KMS-11 (cell line): ENCODE data around the gene CD302.
"Not testable (repeated sequence)": the region's sequence is repeated elsewhere in the genome, so short reads cannot be mapped to it uniquely, and the experiment has no call there.

Experiments
- H2AFZ ChIP-seq: fragments of 200-600 bp; sonication (generic); 2 replicates; pipeline ENCODE4 v1.6.1; 2016; ENCODE audit warnings: antibody characterized with exemption, mixed run types, low read depth
- H3K27ac ChIP-seq: fragments of 200-600 bp; sonication (generic); 2 replicates; pipeline ENCODE4 v1.6.1; 2016; ENCODE audit warnings: mild to moderate bottlenecking, mixed run types
- H3K27me3 ChIP-seq: fragments of 200-600 bp; sonication (generic); 2 replicates; pipeline ENCODE4 v1.6.1; 2017; ENCODE audit warnings: mild to moderate bottlenecking, low read depth, mixed run types, moderate library complexity; ENCODE audit not compliant: insufficient read depth
- H3K36me3 ChIP-seq: fragments of 200-600 bp; sonication (generic); 2 replicates; pipeline ENCODE4 v1.6.1; 2017; ENCODE audit warnings: mild to moderate bottlenecking, mixed run types; ENCODE audit not compliant: insufficient read depth
- H3K4me1 ChIP-seq: fragments of 200-600 bp; sonication (generic); 2 replicates; pipeline ENCODE4 v1.6.1; 2016; ENCODE audit warnings: mild to moderate bottlenecking, low read depth, mixed run types; ENCODE audit not compliant: poor library complexity, severe bottlenecking
- H3K4me2 ChIP-seq: fragments of 200-600 bp; sonication (generic); 2 replicates; pipeline ENCODE4 v1.7.0; 2016; ENCODE audit warnings: mild to moderate bottlenecking, mixed run types
- H3K4me3 ChIP-seq: fragments of 200-600 bp; sonication (generic); IDR thresholded peaks from 2 replicates; pipeline ENCODE4 v1.6.1; 2017; ENCODE audit warnings: low read depth, low read length, mixed read lengths; ENCODE audit not compliant: insufficient read depth
- H3K79me2 ChIP-seq: fragments of 200-600 bp; sonication (generic); 2 replicates; pipeline ENCODE4 v1.6.1; 2016; ENCODE audit warnings: low read depth, mixed run types; ENCODE audit not compliant: insufficient read depth
- H3K9ac ChIP-seq: fragments of 200-600 bp; sonication (generic); 2 replicates; pipeline ENCODE4 v1.6.1; 2016; ENCODE audit warnings: mild to moderate bottlenecking, mixed run types
- H4K20me1 ChIP-seq: fragments of 200-600 bp; sonication (generic); 2 replicates; pipeline ENCODE4 v1.6.1; 2016; ENCODE audit warnings: mild to moderate bottlenecking, mixed run types; ENCODE audit not compliant: insufficient read depth
- CTCF ChIP-seq: fragments of 200-600 bp; sonication (generic); conservative IDR thresholded peaks from 2 replicates; pipeline ENCODE4 v1.6.1; 2017; ENCODE audit warnings: low read depth, mild to moderate bottlenecking, antibody characterized with exemption, low read length, moderate library complexity, mixed read lengths

Gene CD302

GRCh38 chr2:159755014-159755413, 43.0 kb downstream of the CD302 start:
- Histone ChIP-seq H3K4me1 (peaks cover 12% of the 10 kb centered on the region), H3K27ac (no peak overlapping the region), H3K27me3 (no peaks in the 10 kb centered on the region), H3K4me3 (no peak overlapping the region), H3K9ac (no peak overlapping the region), H2AFZ (no peak overlapping the region), H3K36me3 (peaks cover 19% of the 10 kb centered on the region; the same call in 1 of the 2 replicates), H4K20me1 (peaks cover 13% of the 10 kb centered on the region), H3K4me2 (no peak overlapping the region), H3K79me2 (peaks cover 7% of the 10 kb centered on the region; the same call in 1 of the 2 replicates)
- TF ChIP-seq CTCF = no peak

GRCh38 chr2:159753797-159754196, 44.2 kb downstream of the CD302 start:
- Histone ChIP-seq H3K9ac (no peak overlapping the region), H3K4me3 (no peak overlapping the region), H3K4me1 (peaks cover 12% of the 10 kb centered on the region), H3K4me2 (no peak overlapping the region), H2AFZ (no peak overlapping the region), H4K20me1 (peaks cover 13% of the 10 kb centered on the region), H3K27ac (no peak overlapping the region), H3K79me2 (peaks cover 7% of the 10 kb centered on the region; the same call in 1 of the 2 replicates), H3K27me3 (no peaks in the 10 kb centered on the region), H3K36me3 (peaks cover 11% of the 10 kb centered on the region; the same call in 1 of the 2 replicates)
- no peak for TF ChIP-seq CTCF

- Histone ChIP-seq H3K9ac (no peak overlapping the region), H3K27ac (no peak overlapping the region), H3K79me2 (peaks cover 7% of the 10 kb centered on the region; the same call in 1 of the 2 replicates), H4K20me1 (peaks cover 6% of the 10 kb centered on the region; the same call in 1 of the 2 replicates), H3K27me3 (no peaks in the 10 kb centered on the region), H3K4me2 (no peak overlapping the region), H3K4me3 (no peak overlapping the region), H2AFZ (no peak overlapping the region), H3K4me1 (peaks cover 12% of the 10 kb centered on the region), H3K36me3 (peaks cover 23% of the 10 kb centered on the region; the same call in 1 of the 2 replicates)
- TF ChIP-seq CTCF = no peak
Observed at GRCh38 chr2:159750873-159751272, 47.1 kb downstream of the CD302 start.

GRCh38 chr2:159748089-159748488, 49.9 kb downstream of the CD302 start:
- Histone ChIP-seq H3K36me3 (peaks cover 26% of the 10 kb centered on the region; the same call in 1 of the 2 replicates), H3K79me2 (no peaks in the 10 kb centered on the region; the same call in 1 of the 2 replicates), H2AFZ (no peak overlapping the region), H3K27me3 (no peaks in the 10 kb centered on the region), H4K20me1 (0 out of 2 replicates have a peak, but pooled peaks cover 3% of the 10 kb centered on the region), H3K4me3 (no peak overlapping the region), H3K4me2 (no peak overlapping the region), H3K4me1 (peaks cover 6% of the 10 kb centered on the region), H3K9ac (no peak overlapping the region), H3K27ac (no peak overlapping the region)
- no peak for TF ChIP-seq CTCF

GRCh38 chr2:159745237-159745636, 52.8 kb downstream of the CD302 start:
- H3K27me3 ChIP-seq, H4K20me1 ChIP-seq, H3K9ac ChIP-seq, H2AFZ ChIP-seq, H3K4me1 ChIP-seq, H3K4me3 ChIP-seq, H3K4me2 ChIP-seq, H3K27ac ChIP-seq: not testable (repeated sequence)
- Histone ChIP-seq H3K79me2 (peaks cover 13% of the 10 kb centered on the region; the same call in 1 of the 2 replicates), H3K36me3 (peaks cover 15% of the 10 kb centered on the region; the same call in 1 of the 2 replicates)
